ENCODE results near the gene HDAC7. TPM values are rescaled to one million over a fixed set of nuclear protein-coding genes. Genes with fewer than 3 reads are reported as not detected.

HDAC7 gene
- total RNA-seq, 2 donors from 2014 or later: 39.5 to 67.7 TPM

- Histone ChIP-seq H3K9me3 (no peaks in the 10 kb centered on the region), H3K36me3 (peaks cover 10 to 27% of the 10 kb centered on the region in 2 donors), H3K4me3 (no peak overlapping the region), H3K4me1 (replicated peaks) (no peaks in the 10 kb centered on the region), H3K27ac (no peak overlapping the region), H3K27me3 (replicated peaks; ENCODE audit: insufficient read depth) (no peaks in the 10 kb centered on the region)
- DNase-seq (ENCODE audit: low spot score): no peak
- TF ChIP-seq CTCF (IDR thresholded peaks at IDR 0.05): no peak
- TF ChIP-seq POLR2AphosphoS5 (IDR thresholded peaks at IDR 0.05): no peak
- TF ChIP-seq POLR2A (IDR thresholded peaks at IDR 0.05): no peak
- intact Hi-C loops (cut with DNase I): loop anchor here (5.0 kb wide), 1 partner anchor 41 kb away; no protein-coding TSS in a partner anchor
- WGBS: 87% methylated on average over 17 of the region's 22 CpGs
These were observed 23.8 kb downstream of the HDAC7 start for GRCh38 chr12:47795814-47796411.

- 94% methylated on average over 21 of the region's 21 CpGs for WGBS
- Histone ChIP-seq H3K27me3 (replicated peaks; ENCODE audit: insufficient read depth) (no peaks in the 10 kb centered on the region), H3K4me1 (replicated peaks) (no peaks in the 10 kb centered on the region), H3K4me3 (no peak overlapping the region), H3K27ac (no peak overlapping the region), H3K9me3 (no peaks in the 10 kb centered on the region), H3K36me3 (peaks cover 12 to 30% of the 10 kb centered on the region in 2 donors)
- no peak for DNase-seq (ENCODE audit: low spot score)
- intact Hi-C loops (cut with DNase I): loop anchor here (5.0 kb wide), 1 partner anchor 42 kb away; no protein-coding TSS in a partner anchor
- TF ChIP-seq POLR2A (IDR thresholded peaks at IDR 0.05) (no peak), CTCF (IDR thresholded peaks at IDR 0.05) (no peak), POLR2AphosphoS5 (IDR thresholded peaks at IDR 0.05) (no peak)
These were observed 24.4 kb downstream of the HDAC7 start for GRCh38 chr12:47795121-47795813.

GRCh38 chr12:47794679-47795078 is 25.0 kb downstream of the HDAC7 start:
- no peak for DNase-seq (ENCODE audit: low spot score)
- Histone ChIP-seq H3K4me1 (replicated peaks) (no peaks in the 10 kb centered on the region), H3K27me3 (replicated peaks; ENCODE audit: insufficient read depth) (no peaks in the 10 kb centered on the region), H3K4me3 (no peak overlapping the region), H3K36me3 (peaks cover 13 to 36% of the 10 kb centered on the region in 2 donors), H3K9me3 (no peaks in the 10 kb centered on the region), H3K27ac (no peak overlapping the region)
- 91% methylated on average over 9 of the region's 9 CpGs for WGBS
- TF ChIP-seq POLR2A (IDR thresholded peaks at IDR 0.05): no peak
- no peak for TF ChIP-seq CTCF (IDR thresholded peaks at IDR 0.05)
- no peak for TF ChIP-seq POLR2AphosphoS5 (IDR thresholded peaks at IDR 0.05)
- intact Hi-C loops (cut with DNase I): loop anchor here (5.0 kb wide), 1 partner anchor 43 kb away; no protein-coding TSS in a partner anchor

GRCh38 chr12:47793015-47793681 is 26.6 kb downstream of the HDAC7 start:
- no peak for DNase-seq (ENCODE audit: low spot score)
- Histone ChIP-seq H3K27me3 (replicated peaks; ENCODE audit: insufficient read depth) (no peaks in the 10 kb centered on the region), H3K9me3 (no peaks in the 10 kb centered on the region), H3K4me1 (replicated peaks) (no peaks in the 10 kb centered on the region), H3K4me3 (no peak overlapping the region), H3K36me3 (peaks cover 17 to 44% of the 10 kb centered on the region in 2 donors), H3K27ac (no peak overlapping the region)
- intact Hi-C loops (cut with DNase I): no loop called here
- 62% methylated on average over 15 of the region's 15 CpGs for WGBS
- TF ChIP-seq CTCF (IDR thresholded peaks at IDR 0.05) (no peak), POLR2AphosphoS5 (IDR thresholded peaks at IDR 0.05) (no peak), POLR2A (IDR thresholded peaks at IDR 0.05) (no peak)

Measured in prostate gland (tissue), 2 donors.